Type B pancreatic cell (in vitro differentiated cells): Measurements from ENCODE around the gene MRPL53. TPM values are rescaled to one million over a fixed set of nuclear protein-coding genes. Genes with fewer than 3 reads are reported as not detected.

ENCODE experiments used
- DNase-seq: peaks from one replicate; pipeline ENCODE4 v3.0.0; 2021; ENCODE audit warnings: mixed read lengths; ENCODE audit not compliant: unreplicated experiment; ENCODE audit errors: extremely low spot score
- H3K27ac Mint-ChIP-seq: 2 replicates; pipeline ENCODE4 v1.8.0; 2021; ENCODE audit warnings: mild to moderate bottlenecking, mixed read lengths
- H3K27me3 Mint-ChIP-seq: 2 replicates; pipeline ENCODE4 v1.8.0; 2021; ENCODE audit warnings: mixed read lengths
- H3K36me3 Mint-ChIP-seq: 2 replicates; pipeline ENCODE4 v1.8.0; 2021; ENCODE audit warnings: mixed read lengths
- H3K4me1 Mint-ChIP-seq: one replicate; pipeline ENCODE4 v1.8.0; 2021; ENCODE audit warnings: mixed read lengths; ENCODE audit not compliant: unreplicated experiment
- H3K4me3 Mint-ChIP-seq: 2 replicates; pipeline ENCODE4 v1.8.0; 2021; ENCODE audit warnings: mild to moderate bottlenecking, mixed read lengths
- H3K9me3 Mint-ChIP-seq: 2 replicates; pipeline ENCODE4 v1.8.0; 2021; ENCODE audit warnings: mixed read lengths
- CTCF ChIP-seq: fragments of 200-600 bp; sonication (generic); conservative IDR thresholded peaks from 2 replicates; pipeline ENCODE4 v1.5.0; 2021; ENCODE audit warnings: antibody characterized with exemption, mild to moderate bottlenecking
- long read RNA-seq: library from polyadenylated mRNA; unstranded; transcript quantifications from one replicate; pipeline ENCODE4 v2.0.0, GENCODE V29; 2020
- total RNA-seq: library from RNA; stranded (reverse); gene quantifications from 2 replicates; pipeline ENCODE4 v1.2.1, GENCODE V29; 2021; ENCODE audit warnings: low replicate concordance

Gene MRPL53
- 74.2 and 76.1 TPM in 2 replicates for total RNA-seq
- long read RNA-seq, transcript MRPL53-201 (3 exons, 1,162 nt) = major isoform, 14 of 14 reads
- long read RNA-seq, partial matches to known transcripts = 0 of 14 reads
- long read RNA-seq, other reads (novel, unspliced or antisense) = 0 of 14 reads

- TF ChIP-seq CTCF = no peak
- peak within 1 kb of the TSS; percentile 97 for H3K27ac Mint-ChIP-seq
- H3K4me3 Mint-ChIP-seq = peak within 1 kb of the TSS; percentile 99
- H3K4me1 Mint-ChIP-seq = peaks cover 9% of the 10 kb centered on the region
- peak; percentile 96 for DNase-seq
- no peaks in the 10 kb centered on the region for H3K27me3 Mint-ChIP-seq
- peaks cover 16% of the 10 kb centered on the region for H3K36me3 Mint-ChIP-seq
- H3K9me3 Mint-ChIP-seq = no peaks in the 10 kb centered on the region
Measured at GRCh38 chr2:74472086-74472944, at the start of gene MRPL53. Gene MRPL53 (minus strand): TSS chr2:74472680. CDS start chr2:74472660, 20 bp downstream.

GRCh38 chr2:74516650-74517049, 44.2 kb upstream of the MRPL53 start:
- H3K9me3 Mint-ChIP-seq = no peaks in the 10 kb centered on the region
- H3K27me3 Mint-ChIP-seq = peaks cover 91% of the 10 kb centered on the region
- no peak overlapping the region for H3K4me3 Mint-ChIP-seq
- DNase-seq = no peak
- H3K4me1 Mint-ChIP-seq = no peaks in the 10 kb centered on the region
- no peak overlapping the region for H3K27ac Mint-ChIP-seq
- no peak for TF ChIP-seq CTCF
- peaks cover 3% of the 10 kb centered on the region for H3K36me3 Mint-ChIP-seq

- Mint-ChIP-seq H3K9me3 (no peaks in the 10 kb centered on the region), H3K36me3 (peaks cover 3% of the 10 kb centered on the region), H3K27me3 (peaks cover 91% of the 10 kb centered on the region), H3K27ac (no peak overlapping the region), H3K4me1 (no peaks in the 10 kb centered on the region), H3K4me3 (no peak overlapping the region)
- no peak for DNase-seq
- no peak for TF ChIP-seq CTCF
Measured at GRCh38 chr2:74515981-74516633, 43.6 kb upstream of the MRPL53 start.

GRCh38 chr2:74515271-74515980, 42.9 kb upstream of the MRPL53 start:
- TF ChIP-seq CTCF = no peak
- Mint-ChIP-seq H3K36me3 (peaks cover 3% of the 10 kb centered on the region), H3K27me3 (peaks cover 90% of the 10 kb centered on the region), H3K27ac (no peak overlapping the region), H3K4me1 (no peaks in the 10 kb centered on the region), H3K9me3 (no peaks in the 10 kb centered on the region), H3K4me3 (peak overlapping the region; percentile 55)
- no peak for DNase-seq
